ENCODE results near the gene UVRAG. TPM values are rescaled to one million over a fixed set of nuclear protein-coding genes. Genes with fewer than 3 reads are reported as not detected.

The UVRAG gene
- total and polyA plus RNA-seq, 5 experiments from 2014 or later = 8.9 to 22.3 (median 12.6) TPM

DNA sequence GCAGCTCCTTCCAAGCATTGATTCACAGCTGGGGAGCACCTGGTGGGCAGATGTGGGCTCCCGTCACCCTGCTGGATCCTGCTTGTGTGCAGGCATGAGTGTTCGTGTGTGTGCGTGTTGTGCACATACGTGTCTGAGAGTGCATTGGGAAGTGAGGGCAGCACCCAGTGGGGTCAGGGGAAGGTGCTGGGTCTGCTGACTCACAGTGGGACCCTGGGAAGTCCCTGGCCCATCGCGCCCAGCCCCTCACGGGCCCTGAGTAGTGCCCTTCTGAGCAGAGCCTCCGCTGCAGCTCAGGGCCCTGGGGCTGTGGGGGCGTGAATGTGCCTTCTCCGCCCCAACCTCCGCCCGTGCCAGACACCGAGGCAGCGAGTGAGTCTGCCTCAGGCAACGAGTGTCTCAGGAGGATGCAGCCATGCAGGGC lies 354.5 kb downstream of the UVRAG start:
- Mint-ChIP-seq H3K9me3 (no peaks in the 10 kb centered on the region), H3K4me1 (peaks cover 0 to 4% (median 2%) of the 10 kb centered on the region in 4 donors), H3K27ac (no peak overlapping the region), H3K36me3 (no peaks in the 10 kb centered on the region), H3K27me3 (peaks cover 0 to 4% (median 0%) of the 10 kb centered on the region in 5 donors), H3K4me3 (no peak overlapping the region)
- POLR2A ChIA-PET = no interaction called here
- no peak for ATAC-seq
- no peak for DNase-seq

DNA sequence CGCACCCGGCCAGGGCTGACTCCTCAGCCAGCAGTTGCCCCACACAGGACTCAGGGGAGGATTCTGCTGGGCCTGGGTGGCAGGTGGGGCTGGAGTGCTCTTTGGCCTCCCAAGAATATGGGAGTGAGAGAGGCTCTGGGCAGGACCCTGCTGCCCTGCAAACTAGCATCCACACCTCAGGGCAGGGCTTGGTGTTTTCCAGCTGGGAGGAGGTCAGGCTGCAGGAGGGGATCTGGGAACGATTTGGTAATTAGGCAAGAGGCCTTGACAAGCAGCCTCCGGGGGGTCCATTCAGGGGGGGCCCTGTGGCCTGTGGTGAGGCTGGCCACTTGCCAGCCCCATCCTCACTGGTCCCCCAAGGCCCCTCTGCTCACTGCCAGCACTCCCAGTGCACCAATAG lies 355.5 kb downstream of the UVRAG start:
- H3K4me3 Mint-ChIP-seq = no peak overlapping the region
- peak overlapping the region in 1 of 10 donors; percentile 81 for H3K27ac Mint-ChIP-seq
- no peaks in the 10 kb centered on the region for H3K36me3 Mint-ChIP-seq
- H3K4me1 Mint-ChIP-seq = peaks cover 0 to 4% (median 2%) of the 10 kb centered on the region in 4 donors
- no peak for ATAC-seq
- POLR2A ChIA-PET = no interaction called here
- peaks cover 0 to 4% (median 0%) of the 10 kb centered on the region in 5 donors for H3K27me3 Mint-ChIP-seq
- no peaks in the 10 kb centered on the region for H3K9me3 Mint-ChIP-seq
- no peak for DNase-seq

DNA sequence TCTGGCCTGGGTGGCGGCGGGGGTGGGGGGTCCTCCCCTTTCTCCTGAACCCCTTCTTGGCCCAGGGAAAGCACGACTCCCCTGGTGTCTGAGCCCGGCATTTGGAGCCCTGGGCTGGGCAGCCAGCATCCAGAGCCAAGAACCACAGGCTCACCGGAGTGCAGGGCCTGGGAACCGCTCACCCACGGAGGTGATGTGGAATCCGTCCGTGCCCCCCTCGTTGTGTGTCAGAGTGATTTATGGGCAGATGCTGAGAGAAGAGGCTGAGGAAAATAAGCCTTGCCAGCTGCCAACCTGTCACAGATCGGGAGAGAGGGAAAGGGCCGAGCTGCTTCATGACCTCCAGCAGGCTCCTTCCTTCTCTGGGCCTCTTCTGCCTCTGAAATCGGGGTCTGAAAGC lies 357.6 kb downstream of the UVRAG start:
- no peak overlapping the region for H3K27ac Mint-ChIP-seq
- no peaks in the 10 kb centered on the region for H3K9me3 Mint-ChIP-seq
- no peak overlapping the region for H3K4me3 Mint-ChIP-seq
- peaks cover 0 to 4% (median 2%) of the 10 kb centered on the region in 4 donors for H3K4me1 Mint-ChIP-seq
- no peak for ATAC-seq
- peaks cover 0 to 5% (median 0%) of the 10 kb centered on the region in 5 donors for H3K27me3 Mint-ChIP-seq
- no peaks in the 10 kb centered on the region for H3K36me3 Mint-ChIP-seq
- DNase-seq = no peak
- POLR2A ChIA-PET = no interaction called here

DNA sequence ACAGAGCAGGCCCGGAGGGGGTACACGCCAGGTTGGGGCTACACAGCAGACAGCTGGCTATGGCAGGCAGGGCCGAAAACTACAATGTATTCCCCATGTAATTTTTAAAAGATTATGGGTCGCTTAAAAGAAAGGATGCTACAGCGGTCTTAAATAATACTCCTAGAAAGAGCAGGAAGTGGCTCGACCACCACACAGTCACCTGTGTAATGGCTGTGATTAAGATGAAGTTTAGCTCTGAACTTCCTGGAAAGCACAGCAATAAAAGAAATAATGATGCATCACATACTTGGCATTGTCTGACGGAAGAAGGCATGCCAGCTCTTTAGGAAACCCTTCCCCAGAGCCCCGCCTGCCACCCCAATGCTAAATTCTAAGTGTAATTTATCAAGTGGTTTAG lies 358.7 kb downstream of the UVRAG start:
- Mint-ChIP-seq H3K4me3 (no peak overlapping the region), H3K9me3 (no peaks in the 10 kb centered on the region), H3K27me3 (peaks cover 0 to 6% (median 0%) of the 10 kb centered on the region in 5 donors), H3K27ac (peak overlapping the region in 1 of 10 donors; percentile 3), H3K36me3 (no peaks in the 10 kb centered on the region), H3K4me1 (peaks cover 0 to 4% (median 2%) of the 10 kb centered on the region in 4 donors)
- POLR2A ChIA-PET = no interaction called here
- no peak for ATAC-seq
- DNase-seq = no peak

DNA sequence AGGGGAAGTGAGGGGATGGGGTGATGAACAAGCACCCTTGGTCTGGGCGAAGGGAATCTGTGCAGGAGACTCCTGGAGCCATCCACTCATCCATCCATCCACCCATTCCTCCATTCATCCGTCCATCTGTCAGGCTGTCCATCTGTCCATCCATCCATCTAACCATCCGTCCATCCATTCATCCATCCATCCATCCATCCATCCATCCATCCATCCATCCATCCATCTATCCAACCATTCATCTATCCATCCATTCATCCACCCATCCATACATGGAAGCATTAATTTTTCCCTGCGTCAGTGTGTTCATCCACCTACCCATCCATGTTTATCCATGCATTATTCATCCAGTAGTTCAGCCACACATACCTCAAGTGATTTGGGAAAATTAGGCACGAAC lies 359.3 kb downstream of the UVRAG start:
- ATAC-seq (no peak), DNase-seq (no peak)
- peaks cover 0 to 6% (median 0%) of the 10 kb centered on the region in 5 donors for H3K27me3 Mint-ChIP-seq
- H3K4me1 Mint-ChIP-seq = peaks cover 0 to 4% (median 2%) of the 10 kb centered on the region in 4 donors
- H3K36me3 Mint-ChIP-seq = no peaks in the 10 kb centered on the region
- no peaks in the 10 kb centered on the region for H3K9me3 Mint-ChIP-seq
- H3K4me3 Mint-ChIP-seq = no peak overlapping the region
- H3K27ac Mint-ChIP-seq = peak overlapping the region in 1 of 10 donors; percentile 23
- POLR2A ChIA-PET = no interaction called here

DNA sequence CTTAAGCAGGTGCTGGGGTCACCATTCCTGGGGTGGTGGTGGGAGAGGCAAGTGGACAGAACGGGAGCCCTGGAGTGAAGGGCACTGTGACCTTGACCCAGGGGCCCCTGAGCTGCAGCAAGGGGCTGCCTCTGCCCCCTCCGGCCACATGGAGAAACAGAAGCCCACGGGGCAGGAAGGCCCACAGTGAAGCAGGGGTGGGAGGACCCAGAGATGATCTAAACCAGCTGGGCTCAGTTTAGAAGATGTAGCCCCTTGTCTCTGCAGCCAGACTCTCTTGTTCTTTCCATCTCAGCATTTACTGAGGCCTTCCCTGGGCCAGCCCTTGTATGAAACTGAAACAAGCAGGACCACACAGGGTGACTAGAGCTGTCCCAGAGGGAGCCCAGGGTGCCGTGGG lies 360.8 kb downstream of the UVRAG start:
- Mint-ChIP-seq H3K4me3 (no peak overlapping the region), H3K27ac (peak overlapping the region in 1 of 10 donors; percentile 75), H3K9me3 (no peaks in the 10 kb centered on the region), H3K4me1 (peaks cover 0 to 4% (median 2%) of the 10 kb centered on the region in 4 donors), H3K36me3 (no peaks in the 10 kb centered on the region), H3K27me3 (peaks cover 0 to 6% (median 0%) of the 10 kb centered on the region in 5 donors)
- POLR2A ChIA-PET = no interaction called here
- DNase-seq (no peak), ATAC-seq (no peak)

DNA sequence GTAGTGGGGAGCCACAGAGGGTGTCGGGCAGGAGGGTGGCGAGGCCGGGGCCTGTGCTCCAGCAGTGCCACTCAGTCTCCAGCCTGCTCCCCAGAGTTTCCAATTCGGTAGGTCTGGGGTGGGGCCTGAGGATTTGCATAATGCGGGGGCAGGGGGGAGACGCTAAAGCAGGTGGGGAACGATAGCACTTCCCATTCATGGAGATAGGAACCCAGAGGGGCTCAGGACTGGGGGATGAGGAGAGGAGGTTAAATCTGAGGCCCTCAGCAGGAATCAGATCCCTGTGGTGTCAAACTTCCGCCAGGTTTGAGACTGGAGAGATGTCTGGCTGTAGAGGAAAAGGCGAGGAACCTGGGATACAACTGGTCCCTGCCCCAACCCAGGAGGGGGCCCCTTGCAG lies 361.5 kb downstream of the UVRAG start:
- ATAC-seq (no peak), DNase-seq (no peak)
- Mint-ChIP-seq H3K27ac (no peak overlapping the region), H3K4me1 (peaks cover 0 to 4% (median 2%) of the 10 kb centered on the region in 4 donors), H3K4me3 (no peak overlapping the region), H3K27me3 (peaks cover 0 to 6% (median 0%) of the 10 kb centered on the region in 5 donors), H3K36me3 (no peaks in the 10 kb centered on the region), H3K9me3 (no peaks in the 10 kb centered on the region)
- POLR2A ChIA-PET = no interaction called here

DNA sequence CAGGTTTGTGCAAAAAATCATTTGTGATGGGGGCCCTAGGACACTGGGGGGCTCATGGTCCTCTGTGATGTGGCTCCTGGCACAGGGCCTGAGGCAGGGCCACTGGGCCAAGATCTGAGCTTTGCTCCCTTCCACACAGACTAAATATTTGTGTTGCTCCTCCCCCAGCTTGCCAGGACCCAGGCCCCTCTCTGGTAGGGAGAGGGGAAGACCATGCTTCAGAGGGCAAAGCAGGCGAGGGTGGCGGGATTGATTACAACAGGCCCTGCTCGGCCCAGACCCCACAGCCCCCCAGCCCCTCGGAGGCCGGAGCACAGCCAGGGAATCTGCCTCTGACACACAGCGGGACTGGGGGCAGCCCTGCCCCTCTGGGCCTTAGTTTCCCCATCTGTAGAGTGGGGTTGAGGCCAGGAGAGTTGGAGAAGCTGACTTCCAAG lies 362.3 kb downstream of the UVRAG start:
- Mint-ChIP-seq H3K27ac (no peak overlapping the region), H3K27me3 (peaks cover 0 to 3% (median 0%) of the 10 kb centered on the region in 5 donors), H3K4me3 (no peak overlapping the region), H3K36me3 (no peaks in the 10 kb centered on the region), H3K9me3 (no peaks in the 10 kb centered on the region), H3K4me1 (peaks cover 0 to 4% (median 2%) of the 10 kb centered on the region in 4 donors)
- no peak for DNase-seq
- no peak for ATAC-seq
- POLR2A ChIA-PET = no interaction called here

DNA sequence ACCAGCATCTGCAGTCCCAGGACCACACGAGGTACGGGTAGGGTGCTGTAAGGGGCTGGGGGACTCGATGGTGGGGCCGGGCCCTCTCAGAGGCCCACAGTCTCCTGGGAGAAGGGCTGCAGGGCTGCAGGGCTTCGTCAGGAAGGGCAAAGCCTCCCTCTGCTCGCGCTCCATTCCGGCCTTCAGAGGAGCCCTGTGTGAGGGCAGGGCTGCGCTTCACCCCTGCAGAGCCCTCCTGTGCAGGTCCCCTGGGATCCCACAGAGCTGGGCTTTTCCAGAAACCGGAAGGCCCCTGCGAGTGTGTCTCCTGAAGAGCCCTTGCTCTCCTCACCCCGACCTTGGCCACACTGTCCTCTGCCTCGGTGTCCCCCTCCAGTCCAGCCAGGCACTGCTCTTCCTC lies 364.1 kb downstream of the UVRAG start:
- DNase-seq = no peak
- ATAC-seq = no peak
- no peak overlapping the region for H3K27ac Mint-ChIP-seq
- no peaks in the 10 kb centered on the region for H3K36me3 Mint-ChIP-seq
- POLR2A ChIA-PET = no interaction called here
- H3K4me3 Mint-ChIP-seq = no peak overlapping the region
- no peaks in the 10 kb centered on the region for H3K4me1 Mint-ChIP-seq
- peaks cover 0 to 4% (median 0%) of the 10 kb centered on the region in 5 donors for H3K27me3 Mint-ChIP-seq
- no peaks in the 10 kb centered on the region for H3K9me3 Mint-ChIP-seq

DNA sequence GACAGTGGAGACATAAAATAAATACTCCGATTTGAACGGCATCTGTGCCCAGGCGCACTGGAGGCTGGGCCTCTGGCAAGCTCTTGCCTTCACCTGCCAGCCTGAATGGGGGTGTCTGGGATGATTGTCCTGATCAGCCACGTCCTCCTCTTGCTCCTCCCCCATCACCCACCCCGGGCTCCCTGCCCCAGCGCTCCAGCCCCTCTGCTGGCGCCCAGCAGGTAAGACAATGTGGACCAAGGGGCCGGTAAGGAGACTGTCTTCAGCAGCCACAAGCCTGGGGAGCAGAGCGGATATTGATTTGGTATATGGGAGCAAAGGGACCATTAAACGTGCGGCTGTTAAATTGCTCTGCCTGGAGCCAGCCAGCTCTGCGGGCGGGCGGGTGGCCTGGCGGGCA lies 366.4 kb downstream of the UVRAG start:
- Mint-ChIP-seq H3K4me1 (no peaks in the 10 kb centered on the region), H3K4me3 (no peak overlapping the region), H3K9me3 (no peaks in the 10 kb centered on the region), H3K36me3 (no peaks in the 10 kb centered on the region), H3K27me3 (peaks cover 0 to 4% (median 0%) of the 10 kb centered on the region in 5 donors), H3K27ac (no peak overlapping the region)
- POLR2A ChIA-PET = interaction anchor here (0.6 kb wide), 1 partner anchor 44 kb away, joined by 3 read pairs; no protein-coding TSS in a partner anchor
- no peak for DNase-seq
- ATAC-seq = no peak

DNA sequence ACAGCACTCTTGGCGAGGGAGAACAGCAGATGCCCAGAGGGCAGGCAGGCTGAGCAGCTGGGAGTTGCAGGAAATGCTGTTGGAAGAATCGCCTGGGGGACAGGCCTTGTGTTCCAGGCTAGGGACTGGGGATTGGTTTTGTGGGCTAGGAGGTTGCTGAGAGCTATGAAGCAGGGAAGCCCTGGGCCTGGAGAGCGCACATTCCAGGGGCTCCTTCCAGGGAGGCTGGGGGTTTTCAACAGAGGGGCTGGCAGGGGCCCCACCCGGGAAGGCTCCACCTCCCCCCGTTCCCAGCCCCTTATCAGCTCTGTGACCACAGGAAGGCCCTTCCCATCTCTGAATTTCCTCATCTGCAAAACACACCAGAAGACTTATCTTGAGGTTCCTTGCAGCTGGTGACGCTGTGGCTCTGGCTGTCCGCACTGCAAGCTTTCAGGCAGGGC lies 369.6 kb downstream of the UVRAG start:
- Mint-ChIP-seq H3K27me3 (peaks cover 0 to 2% (median 0%) of the 10 kb centered on the region in 5 donors), H3K4me3 (no peak overlapping the region), H3K4me1 (no peaks in the 10 kb centered on the region), H3K9me3 (no peaks in the 10 kb centered on the region), H3K27ac (peak overlapping the region in 1 of 10 donors; percentile 60), H3K36me3 (no peaks in the 10 kb centered on the region)
- POLR2A ChIA-PET = no interaction called here
- DNase-seq (no peak), ATAC-seq (no peak)

DNA sequence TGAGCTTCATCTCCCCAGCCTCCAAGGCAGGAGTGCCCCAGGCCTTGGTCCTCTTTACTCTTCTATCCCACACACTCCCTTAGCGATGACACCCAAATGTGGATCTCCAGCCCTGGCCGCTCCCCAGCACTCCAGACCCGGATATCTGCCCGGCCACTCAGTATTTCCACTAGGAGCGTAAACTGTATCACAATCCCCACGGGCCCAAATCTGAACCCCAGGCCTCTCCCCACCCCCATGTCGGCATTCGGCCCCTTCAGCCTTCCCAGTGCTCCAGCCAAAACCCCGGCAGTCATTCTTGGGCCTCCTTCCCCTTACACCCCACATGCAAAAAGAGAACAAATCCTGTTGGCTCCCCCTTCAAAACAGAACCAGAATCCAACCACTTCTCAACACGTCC lies 370.5 kb downstream of the UVRAG start:
- H3K27me3 Mint-ChIP-seq = peaks cover 0 to 2% (median 0%) of the 10 kb centered on the region in 5 donors

DNA sequence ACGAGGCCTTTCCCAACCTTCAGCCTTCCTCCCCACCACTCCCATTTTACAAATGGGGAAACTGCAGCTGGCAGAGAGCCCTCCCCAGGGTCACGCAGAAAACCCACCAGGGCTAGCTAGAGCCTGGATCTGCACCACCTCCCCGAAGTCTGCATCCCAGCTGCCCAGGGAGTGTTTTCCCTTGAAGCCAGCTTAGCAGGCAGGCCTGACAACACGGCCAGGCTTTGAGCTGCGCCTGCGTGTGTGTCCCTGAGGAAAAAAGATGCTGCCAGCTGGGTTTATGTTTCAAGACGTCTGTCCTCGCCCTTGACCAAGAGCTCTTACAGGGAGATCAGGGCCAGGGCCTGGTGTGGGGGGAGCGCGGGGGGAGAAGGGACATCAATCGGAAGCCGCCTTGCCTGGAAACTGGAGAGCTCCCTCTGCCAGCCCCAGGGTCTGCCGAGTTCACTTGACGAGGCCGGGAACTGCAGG lies 371.0 kb downstream of the UVRAG start:
- Mint-ChIP-seq H3K27me3 (peaks cover 0 to 2% (median 0%) of the 10 kb centered on the region in 5 donors), H3K4me3 (no peak overlapping the region), H3K9me3 (no peaks in the 10 kb centered on the region), H3K4me1 (no peaks in the 10 kb centered on the region), H3K27ac (no peak overlapping the region), H3K36me3 (no peaks in the 10 kb centered on the region)
- no peak for ATAC-seq
- POLR2A ChIA-PET = no interaction called here
- DNase-seq = no peak

More for the DNA sequence above, 370.5 kb downstream of the UVRAG start:
- H3K27ac Mint-ChIP-seq = peak overlapping the region in 1 of 10 donors; percentile 74
- POLR2A ChIA-PET = no interaction called here
- no peak overlapping the region for H3K4me3 Mint-ChIP-seq
- ATAC-seq = no peak
- no peak for DNase-seq
- no peaks in the 10 kb centered on the region for H3K36me3 Mint-ChIP-seq
- no peaks in the 10 kb centered on the region for H3K4me1 Mint-ChIP-seq
- no peaks in the 10 kb centered on the region for H3K9me3 Mint-ChIP-seq

DNA sequence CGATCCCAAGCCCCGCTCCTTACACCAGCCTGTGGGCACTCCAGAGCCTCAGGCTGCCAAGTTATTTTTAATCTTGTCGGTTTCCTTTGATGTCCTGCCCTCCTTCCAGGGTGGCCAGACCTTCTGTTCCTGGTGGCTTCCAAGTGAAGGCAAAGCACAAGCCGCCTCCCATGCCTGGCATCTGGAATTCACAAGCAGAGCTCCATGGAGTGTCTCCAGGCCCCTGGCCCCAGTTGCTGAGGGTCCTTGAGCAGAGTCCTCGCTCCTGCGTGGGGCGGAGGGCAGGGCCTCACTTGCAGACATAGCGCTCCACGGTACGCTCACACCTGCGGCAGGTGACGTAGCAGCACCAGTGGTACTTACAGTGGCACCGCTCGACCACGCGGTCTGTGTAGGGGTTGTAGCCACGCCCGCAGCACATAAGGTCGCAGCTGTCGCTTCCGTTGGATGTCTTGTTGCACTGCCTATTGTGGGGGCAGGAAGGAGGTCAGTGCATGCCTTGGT lies 371.8 kb downstream of the UVRAG start:
- Mint-ChIP-seq H3K4me1 (no peaks in the 10 kb centered on the region), H3K27ac (no peak overlapping the region), H3K4me3 (no peak overlapping the region), H3K36me3 (no peaks in the 10 kb centered on the region), H3K27me3 (peaks cover 0 to 2% (median 0%) of the 10 kb centered on the region in 5 donors), H3K9me3 (no peaks in the 10 kb centered on the region)
- POLR2A ChIA-PET = no interaction called here
- ATAC-seq (no peak), DNase-seq (no peak)
